GM23248 (cell line): ENCODE measurements around the gene ARHGEF11. TPM values are rescaled to one million over a fixed set of nuclear protein-coding genes. Genes with fewer than 3 reads are reported as not detected.

Experiments used
- DNase-seq: peaks from one replicate; pipeline ENCODE4 v3.0.0-alpha.2; 2015
- H2AFZ ChIP-seq: fragments of 200-600 bp; sonication (generic); 2 replicates; pipeline ENCODE4 v1.6.1; 2016; ENCODE audit warnings: antibody characterized with exemption
- H3F3A ChIP-seq: fragments of 200-600 bp; sonication (generic); 2 replicates; pipeline ENCODE4 v1.6.1; 2016; ENCODE audit warnings: mild to moderate bottlenecking, antibody characterized with exemption, mixed run types; ENCODE audit not compliant: insufficient read depth
- H3K27ac ChIP-seq: fragments of 200-600 bp; sonication (generic); 2 replicates; pipeline ENCODE4 v1.5.1; 2016; ENCODE audit warnings: mild to moderate bottlenecking
- H3K27me3 ChIP-seq: fragments of 200-600 bp; sonication (generic); replicated peaks from 2 replicates; pipeline ENCODE4 v1.6.1; 2016; ENCODE audit warnings: mild to moderate bottlenecking; ENCODE audit not compliant: insufficient read depth
- H3K36me3 ChIP-seq: fragments of 200-600 bp; sonication (generic); 2 replicates; pipeline ENCODE4 v1.6.1; 2016; ENCODE audit warnings: low read depth, mild to moderate bottlenecking
- H3K4me1 ChIP-seq: fragments of 200-600 bp; sonication (generic); 2 replicates; pipeline ENCODE4 v1.6.1; 2016; ENCODE audit warnings: mild to moderate bottlenecking; ENCODE audit not compliant: insufficient read depth
- H3K4me2 ChIP-seq: fragments of 200-600 bp; sonication (generic); one replicate; pipeline ENCODE4 v1.6.1; 2016; ENCODE audit warnings: mild to moderate bottlenecking; ENCODE audit not compliant: unreplicated experiment
- H3K4me3 ChIP-seq: fragments of 200-600 bp; sonication (generic); 2 replicates; pipeline ENCODE4 v1.5.1; 2016; ENCODE audit warnings: mild to moderate bottlenecking
- H3K79me2 ChIP-seq: fragments of 200-600 bp; sonication (generic); 2 replicates; pipeline ENCODE4 v1.6.1; 2016; ENCODE audit warnings: mild to moderate bottlenecking; ENCODE audit not compliant: insufficient read depth
- H3K9ac ChIP-seq: fragments of 200-600 bp; sonication (generic); 2 replicates; pipeline ENCODE4 v1.6.1; 2016; ENCODE audit warnings: mild to moderate bottlenecking
- H3K9me2 ChIP-seq: fragments of 200-600 bp; sonication (generic); 2 replicates; pipeline ENCODE4 v1.6.1; 2016; ENCODE audit warnings: mixed run types, mild to moderate bottlenecking, moderate library complexity; ENCODE audit not compliant: insufficient read depth
- H3K9me3 ChIP-seq: fragments of 200-600 bp; sonication (generic); one replicate; pipeline ENCODE4 v1.6.1; 2017; ENCODE audit warnings: low read depth
- H4K20me1 ChIP-seq: fragments of 200-600 bp; sonication (generic); 2 replicates; pipeline ENCODE4 v1.6.0; 2016; ENCODE audit not compliant: insufficient read depth
- EZH2 ChIP-seq: fragments of 200-600 bp; sonication (generic); IDR thresholded peaks from 2 replicates; pipeline ENCODE4 v1.6.1; 2018; ENCODE audit warnings: antibody characterized with exemption, mild to moderate bottlenecking; ENCODE audit not compliant: insufficient read depth, poor library complexity, severe bottlenecking
- EZH2phosphoT487 ChIP-seq: fragments of 200-600 bp; sonication (generic); IDR thresholded peaks from 2 replicates; pipeline ENCODE4 v1.6.1; 2018; ENCODE audit warnings: antibody characterized with exemption, moderate library complexity, mild to moderate bottlenecking, low read depth; ENCODE audit not compliant: insufficient read depth
- WGBS, 2 experiments: methylation state at CpG; one replicate each; pipeline ENCODE4 v1.1.6; 2015 to 2017; ENCODE audit warnings: low lambda C conversion rate in 2 of 2, low coverage in 1 of 2; ENCODE audit errors: missing lambda C conversion rate in 2 of 2; 5-methylcytosine and 5-hydroxymethylcytosine counted together
- in situ Hi-C: fragments of 300-500 bp; cut with MboI; formaldehyde crosslinking; loops from 2 replicates; pipeline ENCODE4 v1.15.0; 2020
- microRNA counts: library from miRNA; unstranded; fragments of <30 nt; microRNA quantifications from one replicate; lab custom pipeline; 2016
- microRNA-seq: library from miRNA; unstranded; fragments of <30 nt; microRNA quantifications from one replicate; pipeline ENCODE4, GENCODE V29; 2016; ENCODE audit warnings: borderline number of aligned reads
- polyA plus RNA-seq: library from polyadenylated mRNA; unstranded; fragments of >200 nt; fragmentation: Nextera tagmentation; extraction: Ambion mirVana; gene quantifications from 2 replicates; pipeline ENCODE4 v1.2.1, GENCODE V29; 2016
- small RNA-seq: library from RNA; depleted of rRNA; stranded (forward); fragments of <200 nt; gene quantifications from one replicate; pipeline ENCODE3, GENCODE V24; 2014; ENCODE audit warnings: low read depth, low replicate concordance
- total RNA-seq: library from RNA; depleted of rRNA; stranded (reverse); fragments of >200 nt; shearing (Covaris generic); gene quantifications from 2 replicates; pipeline ENCODE4 v1.2.3, GENCODE V29; 2014; rRNA removed

The ARHGEF11 gene
- total and polyA plus RNA-seq, 2 experiments from 2014 or later: 13.3 to 23.0 TPM

DNA sequence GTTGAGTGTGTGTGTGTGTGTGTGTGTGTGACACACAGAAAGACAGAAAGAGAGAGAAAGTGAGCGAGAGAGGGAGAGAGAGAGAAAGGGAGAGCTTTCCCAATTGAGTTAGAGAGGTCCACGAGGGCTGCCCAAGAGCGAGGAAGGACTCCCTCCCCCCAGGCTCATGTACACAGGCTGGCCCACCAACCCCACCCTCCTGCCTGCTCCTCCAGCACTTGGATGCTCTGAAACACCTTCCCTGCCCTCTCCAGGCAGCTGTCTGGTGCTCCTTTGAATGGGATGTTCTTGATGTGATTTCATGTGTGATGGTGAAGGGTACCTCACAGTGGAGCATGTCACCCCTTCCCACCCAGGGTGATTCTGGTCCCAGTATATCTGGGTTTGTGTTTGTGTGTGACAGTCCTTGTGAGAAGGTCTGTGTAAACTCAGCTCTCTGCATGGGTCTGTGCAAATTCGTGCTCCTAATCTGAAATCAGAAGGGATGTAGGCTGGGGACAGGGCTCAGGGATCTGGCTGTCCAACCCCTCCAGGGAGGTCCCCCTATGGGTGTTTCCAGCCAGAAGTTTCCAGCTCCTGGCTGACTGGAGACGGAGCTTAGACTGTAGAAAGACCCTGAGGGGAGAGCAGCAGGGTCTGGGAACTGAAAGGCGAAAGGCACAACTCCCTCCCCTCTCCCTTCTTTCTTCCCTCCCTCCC lies 158.8 kb downstream of the ARHGEF11 start:
- Histone ChIP-seq H3K27ac (no peak overlapping the region), H3K36me3 (no peaks in the 10 kb centered on the region), H3K4me3 (no peak overlapping the region), H3K4me1 (no peaks in the 10 kb centered on the region), H3K9me3 (no peaks in the 10 kb centered on the region), H3K79me2 (no peaks in the 10 kb centered on the region), H3K9me2 (no peaks in the 10 kb centered on the region), H3K9ac (no peak overlapping the region), H3K4me2 (no peak overlapping the region), H3K27me3 (0 out of 2 replicates have a peak, but pooled peaks cover 2% of the 10 kb centered on the region), H2AFZ (no peak overlapping the region), H4K20me1 (no peaks in the 10 kb centered on the region), H3F3A (peaks cover 11% of the 10 kb centered on the region)
- 51 to 54% methylated on average over 5 to 6 of the region's 6 CpGs for WGBS, 2 experiments
- no peak for DNase-seq
- in situ Hi-C loops: loop anchor here (10.0 kb wide), 1 partner anchor 92 kb away; no protein-coding TSS in a partner anchor
- no peak for TF ChIP-seq EZH2phosphoT487
- no peak for TF ChIP-seq EZH2

DNA sequence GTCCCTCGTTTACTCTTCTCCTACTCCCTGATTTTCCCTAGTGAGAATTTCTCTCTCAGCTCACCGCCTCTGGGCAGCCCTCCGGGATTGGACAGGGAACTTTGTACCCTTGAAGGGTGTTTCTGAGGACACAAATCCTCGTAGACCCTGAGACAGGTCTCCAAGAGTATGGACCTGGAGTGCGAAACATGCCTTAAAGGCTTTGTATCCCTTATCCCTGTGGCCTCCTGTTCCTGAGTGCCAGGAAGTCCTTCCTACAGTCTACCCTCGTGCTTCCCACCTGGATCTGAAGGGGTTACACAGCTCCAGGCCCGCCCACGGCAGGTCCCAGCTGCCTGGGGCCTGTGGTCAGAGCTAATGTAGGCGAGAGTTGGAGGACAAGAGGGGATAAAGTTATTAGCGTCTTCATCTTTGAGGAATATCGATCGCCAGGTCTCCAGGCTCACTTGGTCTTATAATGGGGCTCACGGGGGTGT lies 159.6 kb downstream of the ARHGEF11 start:
- H3K9ac ChIP-seq: no peak overlapping the region
- no peaks in the 10 kb centered on the region for H3K4me1 ChIP-seq
- no peaks in the 10 kb centered on the region for H3K36me3 ChIP-seq
- peaks cover 5% of the 10 kb centered on the region for H3F3A ChIP-seq
- no peaks in the 10 kb centered on the region for H3K9me2 ChIP-seq
- no peaks in the 10 kb centered on the region for H3K9me3 ChIP-seq
- DNase-seq: no peak
- no peak overlapping the region for H3K27ac ChIP-seq
- in situ Hi-C loops: loop anchor here (10.0 kb wide), 1 partner anchor 91 kb away; no protein-coding TSS in a partner anchor
- 65% methylated on average over 13 of the region's 13 CpGs for WGBS, 2 experiments
- no peak overlapping the region for H3K4me2 ChIP-seq
- H2AFZ ChIP-seq: no peak overlapping the region
- H3K79me2 ChIP-seq: no peaks in the 10 kb centered on the region
- H3K4me3 ChIP-seq: no peak overlapping the region
- no peaks in the 10 kb centered on the region for H4K20me1 ChIP-seq
- TF ChIP-seq EZH2phosphoT487 (no peak), EZH2 (no peak)
- peaks cover 10% of the 10 kb centered on the region; the same call in 1 of the 2 replicates for H3K27me3 ChIP-seq

DNA sequence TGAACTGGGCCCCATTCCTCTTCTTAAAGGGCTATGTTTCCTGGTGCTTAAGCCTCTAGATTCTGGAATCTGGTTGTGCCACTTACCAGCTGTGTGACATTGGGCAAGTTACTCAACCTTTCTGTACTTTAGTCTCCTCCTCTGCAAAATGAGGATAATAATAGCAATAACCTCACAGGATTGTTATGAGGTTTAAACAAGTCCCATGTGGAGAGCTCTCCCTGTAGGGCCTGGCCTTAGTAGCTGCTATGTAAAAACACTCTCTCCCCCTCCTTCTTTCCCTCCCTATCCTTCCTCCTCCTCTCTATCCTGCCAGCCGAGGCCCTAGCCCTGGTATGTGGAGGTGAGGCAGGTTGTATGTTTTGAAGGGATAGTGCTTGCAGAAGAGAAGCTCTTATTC lies 160.2 kb downstream of the ARHGEF11 start:
- Histone ChIP-seq H3K36me3 (no peaks in the 10 kb centered on the region), H3F3A (peaks cover 2% of the 10 kb centered on the region; the same call in 1 of the 2 replicates), H3K27ac (no peak overlapping the region), H3K4me3 (no peak overlapping the region), H2AFZ (no peak overlapping the region), H3K4me1 (no peaks in the 10 kb centered on the region), H3K9me3 (no peaks in the 10 kb centered on the region), H3K4me2 (no peak overlapping the region), H3K9ac (no peak overlapping the region), H3K27me3 (peaks cover 13% of the 10 kb centered on the region; the same call in 1 of the 2 replicates), H4K20me1 (no peaks in the 10 kb centered on the region), H3K79me2 (no peaks in the 10 kb centered on the region), H3K9me2 (no peaks in the 10 kb centered on the region)
- peak; percentile 47 for DNase-seq
- in situ Hi-C loops: loop anchor here (10.0 kb wide), 1 partner anchor 91 kb away; no protein-coding TSS in a partner anchor
- WGBS, 2 experiments: 88 to 100% methylated on average over 1 of the region's 1 CpG
- TF ChIP-seq EZH2phosphoT487: no peak
- no peak for TF ChIP-seq EZH2

MicroRNAs within 50 kb of the gene (microRNA counts, 767-probe panel; counts per million panel counts)
- 447 counts per million, percentile 86 among the panel's probes with 10 or more counts for microRNA hsa-miR-765 (lab: Ali Mortazavi, UCI)

Small RNAs within 50 kb of the gene (microRNA-seq; reads per million reads assigned to microRNA genes)
- gene MIR765: not detected

Small RNAs within 50 kb of the gene (small RNA-seq; reads per million reads assigned to genes)
- gene MIR765 (not detected), gene RN7SL612P (not detected)

Other genes with a start within 250 kb of the ARHGEF11 start
- gene SH2D2A, start 228.9 kb downstream of the ARHGEF11 start, total RNA-seq: not detected in 2 replicates
- 0.43 and 0.96 TPM in 2 replicates for gene SH2D2A, start 228.9 kb downstream of the ARHGEF11 start, polyA plus RNA-seq
- not detected in 2 replicates for gene INSRR, start 186.6 kb downstream of the ARHGEF11 start, total RNA-seq
- gene INSRR, start 186.6 kb downstream of the ARHGEF11 start, polyA plus RNA-seq: 0.09 TPM in 1 of 2 replicates, not detected in the other
- gene NTRK1, start 184.9 kb downstream of the ARHGEF11 start, total RNA-seq: 0.11 TPM in 1 of 2 replicates, not detected in the other
- gene NTRK1, start 184.9 kb downstream of the ARHGEF11 start, polyA plus RNA-seq: 0.08 and 0.09 TPM in 2 replicates
- gene PEAR1, start 152.0 kb downstream of the ARHGEF11 start, total RNA-seq: 1.0 and 2.2 TPM in 2 replicates
- gene PEAR1, start 152.0 kb downstream of the ARHGEF11 start, polyA plus RNA-seq: 0.71 and 1.2 TPM in 2 replicates
- 0.32 TPM in 1 of 2 replicates, not detected in the other for gene LRRC71, start 125.1 kb downstream of the ARHGEF11 start, total RNA-seq
- not detected in 2 replicates for gene LRRC71, start 125.1 kb downstream of the ARHGEF11 start, polyA plus RNA-seq
- gene ETV3L, start 54.1 kb upstream of the ARHGEF11 start, total RNA-seq: not detected in 2 replicates
- not detected in 2 replicates for gene ETV3L, start 54.1 kb upstream of the ARHGEF11 start, polyA plus RNA-seq
- 10.6 and 21.4 TPM in 2 replicates for gene ETV3, start 92.7 kb upstream of the ARHGEF11 start, total RNA-seq
- gene ETV3, start 92.7 kb upstream of the ARHGEF11 start, polyA plus RNA-seq: 4.8 and 5.2 TPM in 2 replicates